Lung (tissue), 12 donors: ENCODE data around the gene TUBA1C. TPM values are rescaled to one million over a fixed set of nuclear protein-coding genes. Genes with fewer than 3 reads are reported as not detected.

Experiments
- ATAC-seq: fragments of 200-7000 bp; cut with Tn5 transposase; one replicate; pipeline ENCODE4 v1.9.1; 2020; ENCODE audit warnings: moderate number of reproducible peaks; ENCODE audit not compliant: insufficient read depth, low FRiP score
- DNase-seq, 3 donors: peaks; one replicate each; pipeline ENCODE4 v3.0.0-alpha.2; 2013 to 2017
- H3K27ac ChIP-seq, 2 donors: one replicate each; pipeline ENCODE4 v1.5.1; 2013; ENCODE audit warnings: mild to moderate bottlenecking in 2 of 2, moderate library complexity in 2 of 2, control low read depth in 1 of 2, inconsistent platforms in 1 of 2, low read depth in 1 of 2, low read length in 1 of 2
- H3K27me3 ChIP-seq, 3 donors: one replicate each; pipeline ENCODE4 v1.5.1; 2013; ENCODE audit warnings: low read length in 2 of 3; ENCODE audit not compliant: control insufficient read depth in 3 of 3, insufficient read depth in 3 of 3
- H3K36me3 ChIP-seq, 4 donors: one replicate each; pipeline ENCODE4 v1.5.1; 2013; ENCODE audit warnings: low read length in 4 of 4, mild to moderate bottlenecking in 1 of 4, moderate library complexity in 1 of 4; ENCODE audit not compliant: control insufficient read depth in 4 of 4, insufficient read depth in 4 of 4
- H3K4me1 ChIP-seq, 5 donors: one replicate each; pipeline ENCODE4 v1.5.1; 2013; ENCODE audit warnings: low read length in 5 of 5, mild to moderate bottlenecking in 2 of 5, moderate library complexity in 1 of 5; ENCODE audit not compliant: control insufficient read depth in 5 of 5, insufficient read depth in 5 of 5
- H3K4me3 ChIP-seq: one replicate; pipeline ENCODE4 v1.5.1; 2013; ENCODE audit warnings: mild to moderate bottlenecking, control low read depth, moderate library complexity
- H3K9ac ChIP-seq, 2 donors: one replicate each; pipeline ENCODE4 v1.5.1; 2013; ENCODE audit warnings: low read length in 2 of 2, control low read depth in 1 of 2; ENCODE audit not compliant: insufficient read depth in 1 of 2
- H3K9me3 ChIP-seq, 4 donors: one replicate each; pipeline ENCODE4 v1.5.1; 2013; ENCODE audit warnings: low read length in 3 of 4, mild to moderate bottlenecking in 1 of 4, moderate library complexity in 1 of 4; ENCODE audit not compliant: control insufficient read depth in 4 of 4, insufficient read depth in 3 of 4
- WGBS, 2 donors: extraction: QIAGEN DNeasy Blood & Tissue Kit; methylation state at CpG; one replicate each; pipeline ENCODE4 v1.1.7; 2013; 5-methylcytosine and 5-hydroxymethylcytosine counted together
- polyA plus RNA-seq, 2 donors: library from polyadenylated mRNA; stranded (reverse); fragments of 200-250 nt; gene quantifications; one replicate each; pipeline ENCODE4 v1.2.1, GENCODE V29; 2013
- total RNA-seq, 2 donors: library from RNA; depleted of rRNA in 1 of 2; stranded (reverse); fragments of >200 nt in 1 of 2; gene quantifications; one replicate each; pipeline ENCODE4 v1.2.1, GENCODE V29; 2014 to 2021
- TF ChIP-seq, protein P1 (sequence below): IDR thresholded peaks from 2 replicates; pipeline ENCODE4 v1.5.1; 2012; ENCODE audit warnings: mild to moderate bottlenecking; ENCODE audit errors: control extremely low read depth, extremely low read depth
- donor health status: control.
- donor health status: control.
- donor health status: Bipolar disorder and iron deficiency.
- donor health status: healthy.
- donor health status: DM: yes; HTN: yes; CAD: no.

TUBA1C gene
- total and polyA plus RNA-seq, 4 donors = 54.3 to 593 (median 201) TPM

GRCh38 chr12:49231878-49232655 lies 32.8 kb upstream of the TUBA1C start:
- ATAC-seq (no peak), DNase-seq (peak in 1 of 3 donors; percentile 38)
- Histone ChIP-seq H3K9ac (peak overlapping the region in 1 of 2 donors; percentile 18), H3K27me3 (no peaks in the 10 kb centered on the region), H3K9me3 (no peaks in the 10 kb centered on the region), H3K4me3 (no peak overlapping the region), H3K36me3 (no peaks in the 10 kb centered on the region), H3K27ac (peak overlapping the region in 1 of 2 donors; percentile 74), H3K4me1 (peaks cover 0 to 25% (median 15%) of the 10 kb centered on the region in 5 donors)
- 66 to 74% methylated on average over 9 of the region's 9 CpGs for WGBS, 2 donors
- TF ChIP-seq, protein P1, sequence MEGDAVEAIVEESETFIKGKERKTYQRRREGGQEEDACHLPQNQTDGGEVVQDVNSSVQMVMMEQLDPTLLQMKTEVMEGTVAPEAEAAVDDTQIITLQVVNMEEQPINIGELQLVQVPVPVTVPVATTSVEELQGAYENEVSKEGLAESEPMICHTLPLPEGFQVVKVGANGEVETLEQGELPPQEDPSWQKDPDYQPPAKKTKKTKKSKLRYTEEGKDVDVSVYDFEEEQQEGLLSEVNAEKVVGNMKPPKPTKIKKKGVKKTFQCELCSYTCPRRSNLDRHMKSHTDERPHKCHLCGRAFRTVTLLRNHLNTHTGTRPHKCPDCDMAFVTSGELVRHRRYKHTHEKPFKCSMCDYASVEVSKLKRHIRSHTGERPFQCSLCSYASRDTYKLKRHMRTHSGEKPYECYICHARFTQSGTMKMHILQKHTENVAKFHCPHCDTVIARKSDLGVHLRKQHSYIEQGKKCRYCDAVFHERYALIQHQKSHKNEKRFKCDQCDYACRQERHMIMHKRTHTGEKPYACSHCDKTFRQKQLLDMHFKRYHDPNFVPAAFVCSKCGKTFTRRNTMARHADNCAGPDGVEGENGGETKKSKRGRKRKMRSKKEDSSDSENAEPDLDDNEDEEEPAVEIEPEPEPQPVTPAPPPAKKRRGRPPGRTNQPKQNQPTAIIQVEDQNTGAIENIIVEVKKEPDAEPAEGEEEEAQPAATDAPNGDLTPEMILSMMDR = no peak

DNA sequence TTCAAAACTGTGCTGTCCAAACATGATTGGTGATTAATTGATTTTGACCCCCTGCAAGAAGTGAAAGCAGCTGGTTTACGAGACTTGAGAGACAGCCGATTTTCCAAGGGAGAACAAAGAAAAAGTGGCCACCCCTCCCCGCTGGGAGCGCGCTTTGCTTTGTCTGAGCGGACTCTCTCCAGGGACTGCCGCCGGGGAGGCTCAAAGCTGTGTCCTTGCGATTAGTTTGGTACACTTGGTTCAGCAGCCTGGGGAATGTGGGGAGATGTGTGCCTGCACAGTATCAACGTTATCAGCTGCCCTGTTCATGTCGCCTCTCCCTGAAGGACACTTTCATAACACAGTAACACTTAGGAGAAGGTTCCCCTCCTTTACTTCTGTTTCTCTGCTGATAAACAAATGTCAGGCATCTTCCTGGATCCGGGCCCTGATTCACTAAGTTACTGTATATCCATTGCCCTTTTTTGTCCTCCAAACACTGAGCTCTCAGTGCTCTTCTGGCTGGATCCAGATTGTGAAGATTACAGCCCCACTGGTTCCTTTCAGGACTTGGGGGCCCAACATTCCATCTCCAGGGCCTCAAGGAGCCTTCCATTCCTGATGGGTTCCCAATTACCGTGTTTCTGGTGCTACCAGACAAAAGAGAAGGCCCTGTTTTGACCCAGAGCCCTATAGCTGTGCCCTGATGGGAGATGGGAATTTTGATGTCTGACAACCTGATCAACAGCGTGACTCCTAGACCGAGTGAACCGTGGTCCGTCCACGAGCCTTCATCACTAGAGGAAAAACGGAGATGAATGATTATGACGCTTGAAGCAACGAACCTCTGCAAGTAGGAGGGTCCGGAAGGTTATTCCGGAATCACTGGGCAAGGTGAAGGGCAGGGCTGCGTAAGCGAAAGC lies 31.7 kb upstream of the TUBA1C start:
- Histone ChIP-seq H3K27ac (peak overlapping the region; percentile 74 to 93), H3K9me3 (no peaks in the 10 kb centered on the region), H3K4me1 (peaks cover 0 to 25% (median 15%) of the 10 kb centered on the region in 5 donors), H3K36me3 (no peaks in the 10 kb centered on the region), H3K27me3 (no peaks in the 10 kb centered on the region), H3K4me3 (no peak overlapping the region), H3K9ac (peak overlapping the region in 1 of 2 donors; percentile 73)
- TF ChIP-seq, protein P1 = no peak
- WGBS, 2 donors = 35 to 49% methylated on average over 25 of the region's 25 CpGs
- peak; percentile 80 to 87 (median 86) for DNase-seq
- ATAC-seq = no peak

DNA sequence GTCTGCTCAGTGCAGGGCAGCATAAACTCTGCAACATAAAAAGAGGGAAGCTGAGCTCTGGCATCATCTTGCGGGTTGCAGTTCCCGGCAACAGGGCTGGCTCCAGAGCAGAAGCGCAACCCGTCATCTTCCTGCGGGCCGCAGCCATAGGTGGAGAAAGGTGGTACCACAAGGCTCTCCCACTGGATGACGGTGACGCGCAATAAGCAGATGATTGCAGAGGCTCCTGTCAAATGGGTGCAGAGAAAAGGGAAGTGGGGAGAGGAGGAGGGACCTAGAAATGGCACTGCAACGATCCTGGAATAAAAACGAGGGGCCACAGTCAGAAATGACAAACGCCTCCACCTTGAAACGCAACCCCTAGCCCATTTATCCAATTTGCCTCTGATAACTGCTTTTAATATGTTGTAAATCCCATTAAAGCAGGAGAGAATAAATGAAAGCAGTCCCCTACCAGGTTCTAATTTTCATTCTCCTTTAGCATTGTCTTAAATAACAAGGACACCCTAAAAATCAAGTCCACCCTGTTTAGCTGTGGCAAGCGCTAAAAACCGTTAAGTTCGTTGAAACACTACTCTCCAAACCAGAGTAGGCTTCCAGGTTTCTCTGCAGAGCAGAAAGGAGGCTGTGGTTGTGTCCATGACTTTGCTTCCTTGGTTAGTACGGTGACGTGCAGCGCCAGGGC lies 30.9 kb upstream of the TUBA1C start:
- peak overlapping the region in 1 of 2 donors; percentile 73 for H3K9ac ChIP-seq
- peak overlapping the region; percentile 93 to 94 for H3K27ac ChIP-seq
- ATAC-seq = peak; percentile 28

More for the DNA sequence above, 30.9 kb upstream of the TUBA1C start:
- DNase-seq = peak; percentile 24 to 26 (median 26)
- no peaks in the 10 kb centered on the region for H3K36me3 ChIP-seq
- whole genome bisulfite sequencing, 2 donors = 31 to 53% methylated on average over 19 of the region's 19 CpGs
- peaks cover 0 to 25% (median 15%) of the 10 kb centered on the region in 5 donors for H3K4me1 ChIP-seq
- TF ChIP-seq, protein P1 = no peak
- H3K4me3 ChIP-seq = no peak overlapping the region
- no peaks in the 10 kb centered on the region for H3K9me3 ChIP-seq
- H3K27me3 ChIP-seq = no peaks in the 10 kb centered on the region
